Measurements from ENCODE around the gene MTAP.

DNA sequence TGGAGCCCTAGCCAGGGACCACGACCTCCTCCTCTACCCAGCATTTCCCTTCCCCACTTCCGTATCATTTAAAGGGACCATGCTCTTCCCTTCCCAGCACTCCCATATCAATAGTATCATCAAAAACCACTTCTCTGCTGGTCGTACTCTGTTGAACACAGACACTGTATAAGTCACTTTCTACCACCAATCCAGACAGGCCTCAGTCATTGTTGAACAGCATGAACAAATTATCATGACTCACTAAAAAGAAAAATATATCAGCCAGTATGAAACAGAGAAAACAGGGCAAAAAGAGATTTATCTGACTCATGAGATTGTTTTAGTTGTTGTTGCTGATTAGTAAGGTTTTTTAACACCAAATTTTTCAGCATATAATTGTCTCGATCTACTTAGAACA lies 101.9 kb downstream of the MTAP start:
- TF ChIP-seq, protein P1, sequence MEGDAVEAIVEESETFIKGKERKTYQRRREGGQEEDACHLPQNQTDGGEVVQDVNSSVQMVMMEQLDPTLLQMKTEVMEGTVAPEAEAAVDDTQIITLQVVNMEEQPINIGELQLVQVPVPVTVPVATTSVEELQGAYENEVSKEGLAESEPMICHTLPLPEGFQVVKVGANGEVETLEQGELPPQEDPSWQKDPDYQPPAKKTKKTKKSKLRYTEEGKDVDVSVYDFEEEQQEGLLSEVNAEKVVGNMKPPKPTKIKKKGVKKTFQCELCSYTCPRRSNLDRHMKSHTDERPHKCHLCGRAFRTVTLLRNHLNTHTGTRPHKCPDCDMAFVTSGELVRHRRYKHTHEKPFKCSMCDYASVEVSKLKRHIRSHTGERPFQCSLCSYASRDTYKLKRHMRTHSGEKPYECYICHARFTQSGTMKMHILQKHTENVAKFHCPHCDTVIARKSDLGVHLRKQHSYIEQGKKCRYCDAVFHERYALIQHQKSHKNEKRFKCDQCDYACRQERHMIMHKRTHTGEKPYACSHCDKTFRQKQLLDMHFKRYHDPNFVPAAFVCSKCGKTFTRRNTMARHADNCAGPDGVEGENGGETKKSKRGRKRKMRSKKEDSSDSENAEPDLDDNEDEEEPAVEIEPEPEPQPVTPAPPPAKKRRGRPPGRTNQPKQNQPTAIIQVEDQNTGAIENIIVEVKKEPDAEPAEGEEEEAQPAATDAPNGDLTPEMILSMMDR (IDR thresholded peaks at IDR 0.05; ENCODE audit: insufficient read depth, low read depth, low read length), result no peak
- no peak for TF ChIP-seq EZH2 (IDR thresholded peaks at IDR 0.05; ENCODE audit: insufficient read depth, low read length)
